Osteoblast (primary cell): ENCODE data around the gene RAP1B. TPM values are rescaled to one million over a fixed set of nuclear protein-coding genes. Genes with fewer than 3 reads are reported as not detected.
A peak's percentile ranks its signal among the peaks of the same experiment; 100 is the strongest.

Source experiments
- DNase-seq: peaks from one replicate; pipeline ENCODE4 v3.0.0; 2011; ENCODE audit warnings: low spot score, mixed read lengths; ENCODE audit not compliant: insufficient read length; ENCODE audit errors: missing footprints
- H2AFZ ChIP-seq: 2 replicates; pipeline ENCODE4 v1.6.0; 2011; ENCODE audit warnings: mild to moderate bottlenecking, low read length
- H3K27ac ChIP-seq: 2 replicates; pipeline ENCODE4 v1.5.1; 2011; ENCODE audit warnings: mild to moderate bottlenecking, low read depth, low read length, moderate library complexity
- H3K27me3 ChIP-seq: 2 replicates; pipeline ENCODE4 v1.6.0; 2012; ENCODE audit warnings: mild to moderate bottlenecking, control low read depth, inconsistent platforms, low read length, moderate library complexity; ENCODE audit not compliant: insufficient read depth
- H3K36me3 ChIP-seq: 2 replicates; pipeline ENCODE4 v1.5.1; 2011; ENCODE audit warnings: mild to moderate bottlenecking, low read length, control low read depth, moderate library complexity; ENCODE audit not compliant: insufficient read depth
- H3K4me1 ChIP-seq: 2 replicates; pipeline ENCODE4 v1.5.1; 2011; ENCODE audit warnings: mild to moderate bottlenecking, low read length, control low read depth, moderate library complexity; ENCODE audit not compliant: insufficient read depth
- H3K4me2 ChIP-seq: 2 replicates; pipeline ENCODE4 v1.6.0; 2011; ENCODE audit warnings: mild to moderate bottlenecking, low read length; ENCODE audit not compliant: insufficient read depth
- H3K4me3 ChIP-seq: fragments of 200-600 bp; sonication (generic); 3 replicates; pipeline ENCODE4 v1.5.1; 2012; ENCODE audit warnings: mild to moderate bottlenecking, low read length, inconsistent platforms; ENCODE audit not compliant: insufficient read depth
- H3K79me2 ChIP-seq: 2 replicates; pipeline ENCODE4 v1.6.0; 2012; ENCODE audit warnings: mild to moderate bottlenecking, low read length, control low read depth, inconsistent platforms; ENCODE audit not compliant: insufficient read depth
- H3K9me3 ChIP-seq: 2 replicates; pipeline ENCODE4 v1.5.1; 2011; ENCODE audit warnings: low read depth, low read length, control low read depth
- H4K20me1 ChIP-seq: 2 replicates; pipeline ENCODE4 v1.6.0; 2012; ENCODE audit warnings: mild to moderate bottlenecking, low read length, control low read depth; ENCODE audit not compliant: insufficient read depth
- CTCF ChIP-seq: IDR thresholded peaks from 2 replicates; pipeline ENCODE4 v1.5.1; 2011; ENCODE audit warnings: mild to moderate bottlenecking, low read depth, low read length, moderate library complexity; ENCODE audit errors: extremely low read depth
- total RNA-seq: library from RNA; depleted of rRNA; stranded (reverse); fragments of >200 nt; gene quantifications from 2 replicates; pipeline ENCODE4 v1.2.3, GENCODE V29; 2012

The RAP1B gene
- total RNA-seq, 1 donor, result 243 TPM

GRCh38 chr12:68609998-68610369 lies 715 bp upstream of the RAP1B start:
- H3K27ac ChIP-seq, result peak overlapping the region; percentile 81
- H3K36me3 ChIP-seq, result peaks cover 9% of the 10 kb centered on the region
- peaks cover 40% of the 10 kb centered on the region for H3K79me2 ChIP-seq
- H3K27me3 ChIP-seq, result no peaks in the 10 kb centered on the region
- TF ChIP-seq CTCF, result no peak
- H3K4me3 ChIP-seq, result peak overlapping the region; percentile 93
- H3K9me3 ChIP-seq, result no peaks in the 10 kb centered on the region
- DNase-seq, result no peak
- H3K4me2 ChIP-seq, result peak overlapping the region; percentile 79
- H4K20me1 ChIP-seq, result peaks cover 28% of the 10 kb centered on the region
- peaks cover 25% of the 10 kb centered on the region for H3K4me1 ChIP-seq
- H2AFZ ChIP-seq, result peak overlapping the region; percentile 91

DNA sequence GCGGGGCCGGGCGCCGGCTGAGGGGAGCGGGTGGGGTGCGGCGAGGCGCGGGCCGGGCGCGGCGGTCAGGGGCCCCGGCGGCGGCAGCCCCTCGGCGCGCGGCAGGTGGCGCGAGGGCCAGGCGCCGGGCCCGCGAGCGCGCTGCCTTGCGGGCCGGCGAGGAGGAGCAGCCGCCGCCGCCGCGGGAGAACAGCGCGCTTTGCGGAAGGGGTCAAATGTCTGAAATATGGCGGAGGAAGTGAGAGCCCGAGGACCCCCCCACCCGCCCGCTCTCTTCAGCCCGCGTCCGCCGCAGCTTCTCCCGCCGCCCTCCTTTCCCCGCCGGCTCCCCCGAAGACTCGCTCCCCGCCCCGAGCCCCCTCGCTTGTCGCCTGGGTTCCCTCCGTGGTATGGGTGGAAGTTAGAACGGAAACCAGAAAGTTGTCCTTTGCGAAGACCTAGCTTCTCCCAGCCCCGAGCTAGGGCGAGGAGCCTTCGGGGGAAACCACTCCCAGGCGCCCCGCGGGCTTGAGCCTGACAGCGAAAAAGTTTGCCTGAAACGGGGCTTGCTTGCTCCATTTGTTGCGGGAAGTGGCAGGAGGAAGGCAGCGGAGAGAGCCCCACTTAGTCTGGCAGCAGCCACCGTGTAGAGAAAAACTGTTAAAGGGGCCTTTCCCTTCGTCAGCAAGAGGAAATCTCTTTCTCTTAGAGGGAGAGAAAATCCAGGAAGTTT lies 551 bp downstream of the RAP1B start:
- H3K4me2 ChIP-seq, result peak overlapping the region; percentile 81
- H4K20me1 ChIP-seq, result peaks cover 28% of the 10 kb centered on the region
- H2AFZ ChIP-seq, result peak overlapping the region; percentile 33
- TF ChIP-seq CTCF, result no peak
- peaks cover 28% of the 10 kb centered on the region for H3K4me1 ChIP-seq
- H3K9me3 ChIP-seq, result no peaks in the 10 kb centered on the region
- peaks cover 53% of the 10 kb centered on the region for H3K79me2 ChIP-seq
- peak overlapping the region; percentile 95 for H3K27ac ChIP-seq
- H3K36me3 ChIP-seq, result peaks cover 9% of the 10 kb centered on the region
- no peaks in the 10 kb centered on the region for H3K27me3 ChIP-seq
- H3K4me3 ChIP-seq, result peak overlapping the region; percentile 93
- peak; percentile 84 for DNase-seq

DNA sequence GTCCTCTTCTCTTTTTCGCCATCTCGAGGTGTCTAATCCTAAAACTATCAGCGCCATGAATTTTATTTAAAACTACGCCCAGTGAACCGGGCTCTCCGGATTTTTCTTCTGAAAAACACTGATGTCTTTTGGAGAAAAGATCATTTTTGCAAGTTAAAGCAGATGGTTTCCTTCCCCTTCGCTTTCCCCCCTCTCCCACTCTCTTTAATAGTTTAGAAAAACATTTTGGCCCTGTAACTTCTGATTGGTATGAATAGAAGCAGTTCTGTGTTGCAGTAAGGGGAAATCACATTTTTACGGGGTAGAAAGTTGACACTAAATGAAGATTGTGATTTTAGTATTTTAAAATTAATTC lies 1.1 kb downstream of the RAP1B start:
- Histone ChIP-seq H3K4me1 (peaks cover 33% of the 10 kb centered on the region), H3K36me3 (peaks cover 9% of the 10 kb centered on the region), H2AFZ (no peak overlapping the region), H3K79me2 (peaks cover 58% of the 10 kb centered on the region), H4K20me1 (peaks cover 28% of the 10 kb centered on the region), H3K9me3 (no peaks in the 10 kb centered on the region), H3K4me2 (peak overlapping the region; percentile 81), H3K27me3 (no peaks in the 10 kb centered on the region), H3K4me3 (peak overlapping the region; percentile 93), H3K27ac (peak overlapping the region; percentile 95)
- no peak for DNase-seq
- TF ChIP-seq CTCF, result no peak

DNA sequence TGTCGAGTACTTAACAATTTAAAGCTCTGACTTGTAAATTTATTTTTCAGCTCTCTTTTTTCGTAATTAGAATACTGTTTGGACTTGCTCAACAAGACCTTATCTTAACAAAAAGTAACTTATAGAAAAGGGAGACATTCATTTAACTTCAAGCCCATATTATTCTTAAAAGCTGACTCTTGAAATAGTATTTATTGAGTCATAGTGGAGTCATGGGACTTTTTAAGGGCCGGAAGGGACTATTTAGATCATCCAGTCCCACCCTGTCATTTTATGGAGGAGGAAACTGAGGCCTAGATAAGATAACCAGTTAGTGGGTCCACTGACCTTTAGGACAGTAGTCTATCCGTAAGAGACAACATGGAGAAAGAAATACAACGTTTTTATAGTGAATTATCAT lies 1.5 kb downstream of the RAP1B start:
- H4K20me1 ChIP-seq, result peaks cover 28% of the 10 kb centered on the region
- H2AFZ ChIP-seq, result no peak overlapping the region
- H3K4me1 ChIP-seq, result peaks cover 37% of the 10 kb centered on the region
- H3K79me2 ChIP-seq, result peaks cover 61% of the 10 kb centered on the region
- H3K27me3 ChIP-seq, result no peaks in the 10 kb centered on the region
- H3K36me3 ChIP-seq, result peaks cover 9% of the 10 kb centered on the region
- peak overlapping the region; percentile 93 for H3K4me3 ChIP-seq
- H3K4me2 ChIP-seq, result peak overlapping the region; percentile 81
- DNase-seq, result no peak
- H3K27ac ChIP-seq, result peak overlapping the region; percentile 95
- TF ChIP-seq CTCF, result no peak
- no peaks in the 10 kb centered on the region for H3K9me3 ChIP-seq
